GM21360 (cell line): ENCODE results near the gene DENND1A.

ENCODE experiments used
- ATAC-seq: cut with Tn5 transposase; IDR thresholded peaks from one replicate; pipeline ENCODE4 v1.9.1; 2021; ENCODE audit warnings: mild to moderate bottlenecking, moderate library complexity; ENCODE audit not compliant: unreplicated experiment

Gene DENND1A

DNA sequence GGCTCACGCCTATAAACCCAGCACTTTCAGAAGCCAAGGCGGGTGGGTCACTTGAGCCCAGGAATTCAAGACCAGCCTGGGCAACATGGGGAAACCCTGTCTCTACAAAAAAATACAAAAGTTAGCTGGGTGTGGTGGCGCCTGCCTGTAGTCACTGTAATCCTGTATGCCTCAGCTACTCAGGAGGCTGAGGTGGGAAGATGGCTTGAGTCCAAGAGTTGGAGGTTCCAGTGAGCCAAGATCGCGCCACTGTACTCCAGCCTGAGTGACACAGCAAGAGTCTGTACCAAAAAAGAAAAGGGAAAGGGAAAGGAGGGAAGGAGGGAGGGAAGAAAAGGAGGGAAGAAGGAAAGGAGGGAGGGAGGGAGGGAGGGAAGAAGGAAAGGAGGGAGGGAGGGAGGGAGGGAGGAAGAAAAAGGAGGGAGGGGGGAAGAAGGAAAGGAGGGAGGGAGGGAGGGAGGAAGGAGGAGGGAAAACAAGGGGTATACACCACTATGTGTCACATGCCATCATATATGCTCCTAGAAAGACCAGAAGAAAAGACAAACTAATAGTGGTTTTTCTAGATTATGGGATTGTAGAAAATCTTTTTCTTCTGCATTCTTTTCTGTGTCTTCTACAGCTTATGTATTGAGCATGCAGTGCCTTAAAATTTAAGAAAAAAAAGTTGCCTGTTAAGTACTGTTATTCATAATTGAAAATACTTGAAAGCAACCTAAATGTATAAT, 240.1 kb downstream of the DENND1A start:
- ATAC-seq = no peak

DNA sequence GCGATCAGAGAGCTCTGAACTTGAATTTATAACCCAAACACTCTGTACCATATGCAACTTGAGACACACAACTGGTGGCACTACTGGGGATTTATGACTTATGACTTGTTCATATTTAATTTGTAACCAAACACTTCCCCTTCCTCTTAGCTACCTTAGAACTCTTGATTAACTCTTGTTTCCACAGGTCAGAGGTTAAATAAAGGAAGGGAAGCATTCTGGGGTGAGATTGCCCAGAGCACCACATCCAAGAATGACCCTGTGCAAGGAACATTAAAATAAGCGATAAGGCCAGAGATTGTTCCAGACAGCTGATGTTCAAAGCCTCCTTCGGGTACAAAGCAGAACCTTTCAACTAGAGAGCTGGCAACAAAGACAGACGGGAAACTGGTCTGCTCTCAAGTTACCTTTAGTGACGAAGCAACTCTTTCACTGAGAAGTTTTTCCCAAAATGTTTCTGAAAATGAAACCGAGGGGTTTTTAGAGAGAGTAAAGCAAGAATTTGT, 242.6 kb downstream of the DENND1A start:
- ATAC-seq = no peak

- ATAC-seq = no peak
Observed at GRCh38 chr9:123686829-123687192, 243.1 kb downstream of the DENND1A start.

DNA sequence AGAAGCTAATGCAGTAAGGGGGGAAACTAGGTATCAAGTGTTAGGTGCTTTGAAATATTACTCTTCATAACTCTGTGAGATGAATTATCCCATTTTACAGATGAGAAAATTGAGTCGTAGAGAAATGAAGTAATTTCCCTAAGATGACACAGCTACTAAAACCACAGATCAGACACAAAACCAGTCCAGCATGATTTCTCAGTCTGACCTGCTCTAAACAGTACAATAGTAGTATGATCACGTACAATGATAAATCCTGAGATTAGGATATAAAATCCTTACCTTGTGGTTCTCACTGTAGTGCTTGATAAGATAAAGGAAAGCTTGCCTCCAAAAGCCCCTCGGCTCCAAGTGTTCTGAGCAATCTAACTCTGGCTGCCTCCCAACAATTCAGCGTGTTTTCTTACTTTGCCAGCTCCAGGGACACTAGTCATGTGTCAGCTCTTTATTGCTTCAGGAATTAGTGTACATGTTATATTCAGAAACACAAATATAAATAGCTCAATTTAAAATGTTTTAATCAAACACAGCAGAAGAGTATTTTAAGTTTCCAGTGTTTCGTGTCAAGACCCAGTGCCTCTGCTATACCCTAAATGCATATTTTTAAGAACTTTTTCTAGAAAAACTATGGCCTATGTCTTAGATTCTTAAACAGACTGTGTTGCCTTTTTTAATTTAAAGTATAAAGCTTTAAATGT, 243.6 kb downstream of the DENND1A start:
- no peak for ATAC-seq

DNA sequence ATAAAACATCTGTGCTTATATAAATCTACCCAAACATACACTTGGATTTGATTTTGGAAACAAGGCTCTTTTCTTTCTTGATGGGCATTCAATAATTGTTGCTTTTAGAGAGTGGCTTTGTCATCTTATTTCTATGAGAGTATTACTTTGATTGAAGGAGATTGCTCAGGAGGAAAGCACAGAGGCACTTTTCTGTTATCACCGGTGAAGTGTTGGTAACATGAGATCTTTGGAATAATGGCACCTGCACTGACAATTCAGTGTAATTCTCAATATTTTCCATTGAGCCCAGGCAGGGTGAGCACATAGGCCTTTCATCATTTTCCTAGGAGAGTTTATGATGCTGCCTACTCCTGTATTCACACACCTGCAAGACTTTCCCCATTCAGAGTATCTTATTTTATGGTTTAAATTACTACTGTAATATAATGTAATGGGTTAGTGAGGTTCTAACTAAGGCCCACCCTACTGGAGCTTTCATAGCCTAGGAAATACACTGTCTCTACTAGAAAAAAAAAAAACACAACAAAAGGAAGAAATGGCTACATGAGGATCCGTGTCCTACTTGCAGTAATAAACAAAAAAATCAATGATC, 244.3 kb downstream of the DENND1A start:
- ATAC-seq = no peak

- ATAC-seq = no peak
Observed at GRCh38 chr9:123684393-123685149, 245.4 kb downstream of the DENND1A start.

DNA sequence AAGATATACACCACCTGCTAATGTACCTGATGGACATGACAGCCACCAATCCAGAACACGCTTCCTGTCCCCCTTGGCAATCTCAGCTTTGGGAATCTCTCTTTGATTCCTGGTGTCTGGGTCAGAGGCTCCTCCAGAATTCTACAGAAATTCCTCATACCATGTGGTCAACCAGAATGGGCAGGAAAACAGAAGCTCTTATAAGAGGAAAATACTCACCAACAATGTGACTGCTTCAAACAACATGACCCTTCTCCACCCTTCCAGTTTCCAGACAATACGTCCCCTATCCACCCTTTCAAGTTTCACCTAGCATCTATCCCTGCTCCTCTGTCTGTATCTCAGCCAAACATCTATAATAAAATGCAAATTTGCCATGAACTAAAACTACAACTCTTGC, 247.2 kb downstream of the DENND1A start:
- no peak for ATAC-seq

DNA sequence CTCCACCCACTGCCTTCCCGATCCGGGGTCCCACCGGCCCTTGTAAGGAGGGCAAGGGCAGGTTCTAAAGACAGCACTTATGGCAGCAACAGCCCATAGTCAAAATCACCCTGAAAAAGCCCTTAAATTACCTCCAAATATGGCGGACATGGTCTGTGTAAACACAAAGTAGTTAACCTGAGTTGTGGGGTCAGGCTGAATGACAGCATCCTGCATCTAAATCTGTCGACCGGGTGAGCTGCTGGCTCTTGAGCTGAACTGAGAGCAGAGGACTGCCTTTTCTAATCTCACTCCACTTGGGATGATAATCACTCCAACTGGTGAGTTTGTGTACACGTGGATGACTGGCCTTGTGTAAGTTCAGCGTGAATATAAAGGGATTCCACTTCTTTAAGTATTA, 249.6 kb downstream of the DENND1A start:
- no peak for ATAC-seq

- peak; percentile 88 for ATAC-seq
Observed at GRCh38 chr9:123679330-123679987, 250.5 kb downstream of the DENND1A start.

DNA sequence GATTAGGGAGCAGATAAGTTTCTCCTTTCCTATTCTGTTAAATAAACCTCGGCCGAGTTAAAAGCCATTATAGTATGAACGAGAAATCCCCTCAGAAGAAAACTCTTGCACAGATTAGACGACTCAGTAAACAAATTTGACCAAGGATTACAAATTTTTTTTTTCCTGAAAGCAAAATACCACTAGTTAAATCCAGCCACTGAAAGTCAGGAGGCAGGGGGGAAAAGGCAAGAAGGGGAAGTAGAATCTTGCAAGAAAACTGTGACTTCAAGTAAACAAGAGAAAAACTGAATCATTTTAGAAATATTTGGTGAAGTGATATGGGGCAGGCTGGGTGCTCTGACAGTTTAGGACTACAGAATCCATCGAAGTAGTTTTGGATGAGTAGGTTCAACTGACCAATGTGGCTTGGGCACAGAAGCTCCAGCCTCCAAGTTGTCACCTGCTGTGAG, 251.0 kb downstream of the DENND1A start:
- no peak for ATAC-seq

DNA sequence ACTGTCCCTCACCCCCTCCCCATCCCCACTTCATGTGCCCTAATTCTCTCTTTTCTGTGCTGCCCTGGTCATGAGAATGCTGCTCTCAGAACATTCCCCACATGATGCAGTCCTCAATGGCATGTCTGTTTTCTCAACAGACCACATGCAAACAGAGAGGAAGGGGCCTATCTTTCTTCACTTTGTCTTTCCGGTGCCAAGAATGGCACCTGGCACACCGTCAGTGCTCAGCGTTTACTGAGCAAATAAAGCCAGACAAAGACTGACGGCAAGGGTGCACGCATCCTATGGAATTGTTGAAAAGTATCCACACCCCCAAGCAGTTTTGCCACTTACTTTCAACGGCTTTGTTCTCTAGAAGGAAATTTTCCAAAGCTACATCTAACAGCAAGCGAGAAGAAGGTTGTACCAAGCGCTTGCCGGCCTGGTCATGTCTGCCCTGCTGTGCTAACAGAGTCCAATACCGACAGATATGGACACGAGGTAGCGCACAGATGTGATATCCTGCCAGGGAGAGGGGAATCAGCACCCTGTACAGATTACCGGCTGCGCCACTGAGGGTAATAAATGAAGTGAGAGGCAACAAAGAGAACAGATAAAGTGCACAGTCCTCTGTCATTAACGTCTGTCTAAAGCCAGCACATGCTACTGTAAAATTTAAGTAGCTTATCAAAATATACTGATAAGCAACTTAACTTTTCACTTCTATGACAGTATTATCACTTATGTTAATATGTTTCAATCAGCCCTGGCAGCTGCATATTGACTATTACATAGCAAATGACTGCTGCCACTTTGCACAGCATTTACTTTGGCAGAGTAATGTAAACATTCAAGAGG, 251.7 kb downstream of the DENND1A start:
- ATAC-seq = no peak

- no peak for ATAC-seq
Observed at GRCh38 chr9:123676869-123677268, 253.1 kb downstream of the DENND1A start.

DNA sequence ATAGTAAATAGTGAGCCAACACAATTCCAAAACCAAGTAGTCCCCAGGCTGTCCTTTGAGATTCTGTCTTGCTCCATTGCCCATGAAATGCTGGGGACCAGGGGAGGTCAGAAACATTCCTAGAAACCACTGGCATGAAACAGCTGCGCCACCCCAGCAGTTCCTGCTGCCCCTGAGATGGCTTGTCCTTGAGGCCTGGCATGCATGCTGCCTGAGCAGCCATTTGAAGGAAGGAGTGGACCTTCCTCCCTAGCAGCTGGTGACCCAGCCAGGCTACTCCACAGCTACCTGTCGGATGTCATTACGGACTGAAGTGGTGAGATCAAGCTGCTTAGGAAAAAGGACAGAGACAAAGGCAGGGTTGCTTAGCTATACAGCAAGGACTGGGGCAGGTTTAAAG, 260.6 kb downstream of the DENND1A start:
- ATAC-seq = no peak

- no peak for ATAC-seq
Observed at GRCh38 chr9:123663529-123663928, 266.4 kb downstream of the DENND1A start.

GRCh38 chr9:123662057-123662776, 267.7 kb downstream of the DENND1A start:
- no peak for ATAC-seq

DNA sequence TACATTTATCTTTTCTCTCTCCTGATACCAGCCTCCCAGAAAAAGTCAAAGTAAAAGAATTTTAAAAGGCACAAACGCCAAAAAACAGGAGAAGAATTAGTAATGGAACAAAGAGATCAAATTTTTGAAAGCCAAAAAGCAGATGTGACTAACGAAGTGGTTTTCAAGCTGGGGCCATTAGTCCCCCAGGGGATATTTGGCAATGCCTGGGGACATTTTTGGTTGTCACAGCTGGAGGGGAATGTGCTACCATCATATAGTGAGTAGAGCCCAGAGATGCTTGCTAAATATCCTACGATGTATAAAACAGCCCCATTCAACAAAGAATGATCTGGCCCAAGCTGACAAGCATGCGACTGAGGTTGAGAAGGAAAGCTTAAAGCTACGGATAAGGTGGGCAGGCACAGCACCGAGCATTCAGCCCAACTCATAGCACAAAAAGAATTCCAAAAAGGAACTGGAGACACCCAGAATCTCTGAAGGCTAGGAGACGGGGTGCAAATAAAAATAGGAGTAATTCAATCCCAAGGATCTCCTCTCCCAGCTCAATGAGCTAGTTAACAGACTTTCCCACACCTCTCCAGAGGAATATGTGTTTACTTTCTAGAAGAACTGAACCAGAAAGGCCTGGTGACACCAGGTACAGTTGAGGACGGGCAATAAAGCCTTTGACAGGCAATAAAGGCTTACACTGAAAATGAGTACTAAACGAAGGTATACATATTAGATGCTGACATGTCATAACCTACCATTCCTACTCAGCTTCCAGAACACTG, 269.0 kb downstream of the DENND1A start:
- ATAC-seq = no peak

DNA sequence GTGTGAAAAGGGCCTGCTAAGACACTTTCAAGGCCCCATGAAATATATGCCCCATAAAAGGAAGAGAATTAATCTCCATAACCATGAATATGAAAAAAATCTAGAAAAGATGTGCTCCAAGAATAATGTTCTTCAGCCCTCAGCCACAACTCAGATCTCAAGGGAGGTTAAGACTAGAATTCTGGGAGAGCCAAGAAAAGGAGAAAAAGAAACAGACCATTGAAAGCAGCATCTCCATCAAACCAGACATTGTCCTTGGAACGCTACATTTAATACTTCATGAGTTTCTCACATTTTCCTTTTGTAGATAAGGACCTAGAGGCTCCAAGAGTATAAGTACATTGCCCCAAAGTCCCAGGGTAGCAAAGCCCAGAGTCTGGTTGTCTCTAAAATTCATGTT, 270.6 kb downstream of the DENND1A start:
- no peak for ATAC-seq

DNA sequence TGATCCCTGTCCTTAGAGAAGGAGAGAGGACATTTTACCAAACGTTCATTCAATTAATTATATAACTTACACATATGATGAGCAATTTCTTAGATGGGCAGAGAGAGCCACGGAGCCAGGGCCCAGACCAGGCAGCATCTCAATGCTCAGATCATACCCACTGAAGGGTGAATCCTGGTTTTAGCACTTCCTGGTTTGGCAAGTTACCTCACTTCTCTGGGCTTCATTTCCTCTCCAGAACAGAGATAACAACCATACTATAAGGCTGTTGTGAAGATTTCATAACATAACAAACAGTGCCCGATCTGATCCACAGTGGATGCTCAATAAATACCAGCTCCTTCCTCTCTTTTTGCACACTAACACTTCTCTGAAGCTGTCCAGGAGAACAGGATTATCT, 271.1 kb downstream of the DENND1A start:
- peak; percentile 59 for ATAC-seq
